PC-3 (cell line): Measurements from ENCODE around the gene POP5. TPM values are rescaled to one million over a fixed set of nuclear protein-coding genes. Genes with fewer than 3 reads are reported as not detected.

ENCODE experiments used
- ATAC-seq: fragments of 200-7000 bp; cut with Tn5 transposase; 2 replicates; pipeline ENCODE4 v1.9.1; 2020; ENCODE audit warnings: mild to moderate bottlenecking, moderate library complexity
- BruUV-seq: library from RNA; stranded (reverse); fragments of 400-500 nt; replicated peaks from 2 replicates; lab custom pipeline; 2021; lab: Mats Ljungman, UMichigan
- CTCF ChIA-PET: fragments of 300-600 bp; sonication (Branson Sonifier 250); formaldehyde crosslinking; loops from one replicate; lab custom pipeline; 2022; ENCODE audit warnings: antibody characterized with exemption; lab: Charles Lee
- POLR2A ChIA-PET: fragments of 300-600 bp; sonication (Branson Sonifier 250); formaldehyde crosslinking; loops from one replicate; lab custom pipeline; 2022; ENCODE audit warnings: antibody characterized with exemption; ENCODE audit not compliant: unreplicated experiment; lab: Charles Lee
- DNase-seq: peaks from one replicate; pipeline ENCODE4 v3.0.0-alpha.2; 2015
- H2AFZ ChIP-seq: fragments of 300-600 bp; sonication (generic); 2 replicates; pipeline ENCODE4 v1.6.0; 2016; ENCODE audit warnings: antibody characterized with exemption, low read length
- H3F3A ChIP-seq: fragments of 300-600 bp; sonication (generic); one replicate; pipeline ENCODE4 v1.6.0; 2017; ENCODE audit warnings: antibody characterized with exemption, low read length, control low read depth, mild to moderate bottlenecking; ENCODE audit not compliant: unreplicated experiment
- H3K27ac ChIP-seq: fragments of 300-600 bp; sonication (generic); 2 replicates; pipeline ENCODE4 v1.5.1; 2016; ENCODE audit warnings: mild to moderate bottlenecking, low read length
- H3K27me3 ChIP-seq: fragments of 300-600 bp; sonication (generic); 2 replicates; pipeline ENCODE4 v1.6.1; 2016; ENCODE audit warnings: low read length, mixed read lengths
- H3K36me3 ChIP-seq: fragments of 300-600 bp; sonication (generic); 2 replicates; pipeline ENCODE4 v1.6.1; 2016; ENCODE audit warnings: low read depth, mixed run types, low read length, mixed read lengths
- H3K4me1 ChIP-seq: fragments of 300-600 bp; sonication (generic); 2 replicates; pipeline ENCODE4 v1.5.1; 2016; ENCODE audit warnings: low read length; ENCODE audit not compliant: insufficient read depth
- H3K4me2 ChIP-seq: fragments of 300-600 bp; sonication (generic); 2 replicates; pipeline ENCODE4 v1.6.0; 2016; ENCODE audit warnings: low read length
- H3K4me3 ChIP-seq: fragments of 300-600 bp; sonication (generic); 2 replicates; pipeline ENCODE4 v1.5.1; 2016; ENCODE audit warnings: mild to moderate bottlenecking, low read length, mixed read lengths
- H3K79me2 ChIP-seq: fragments of 300-600 bp; sonication (generic); 2 replicates; pipeline ENCODE4 v1.6.1; 2017; ENCODE audit warnings: low read length, mixed read lengths
- H3K9ac ChIP-seq: fragments of 300-600 bp; sonication (generic); 2 replicates; pipeline ENCODE4 v1.6.0; 2016; ENCODE audit warnings: mild to moderate bottlenecking, low read length
- H3K9me2 ChIP-seq: fragments of 300-600 bp; sonication (generic); replicated peaks from 2 replicates; pipeline ENCODE4 v1.6.1; 2016; ENCODE audit warnings: mixed run types, low read length, mixed read lengths
- H3K9me3 ChIP-seq: fragments of 300-600 bp; sonication (generic); 2 replicates; pipeline ENCODE4 v1.6.1; 2016; ENCODE audit warnings: low read length, mixed read lengths
- H4K20me1 ChIP-seq: fragments of 300-600 bp; sonication (generic); 2 replicates; pipeline ENCODE4 v1.6.1; 2016; ENCODE audit warnings: low read length, mixed read lengths
- CTCF ChIP-seq: fragments of 300-600 bp; sonication (generic); conservative IDR thresholded peaks from 2 replicates; pipeline ENCODE4 v1.5.1; 2017; ENCODE audit warnings: antibody characterized with exemption, low read depth, mild to moderate bottlenecking, low read length
- EZH2 ChIP-seq: fragments of 300-600 bp; sonication (generic); IDR thresholded peaks from one replicate; pipeline ENCODE4 v1.6.1; 2017; ENCODE audit warnings: antibody characterized with exemption, mild to moderate bottlenecking, low read length; ENCODE audit not compliant: unreplicated experiment
- EZH2phosphoT487 ChIP-seq: fragments of 300-600 bp; sonication (generic); IDR thresholded peaks from 2 replicates; pipeline ENCODE4 v1.6.1; 2018; ENCODE audit warnings: mild to moderate bottlenecking, antibody characterized with exemption, low read length, borderline replicate concordance
- intact Hi-C: fragments of 100-400 bp; cut with micrococcal nuclease; formaldehyde crosslinking; loops from 2 replicates; pipeline ENCODE4 v1.9.0; 2023
- total RNA-seq: library from RNA; depleted of rRNA; stranded (reverse); fragments of >200 nt; gene quantifications from 2 replicates; pipeline ENCODE4 v1.2.3, GENCODE V29; 2014

Gene POP5
- total RNA-seq, 1 experiment from 2014 or later, result 89.8 TPM

GRCh38 chr12:120588948-120589930, 8.0 kb upstream of the POP5 start:
- H3K9ac ChIP-seq, result no peak overlapping the region
- H2AFZ ChIP-seq, result no peak overlapping the region
- H3K4me1 ChIP-seq, result 0 out of 2 replicates have a peak, but pooled peaks cover under 1% of the 10 kb centered on the region
- no peaks in the 10 kb centered on the region for H3K9me3 ChIP-seq
- no peaks in the 10 kb centered on the region for H3K27me3 ChIP-seq
- intact Hi-C loops, result loop anchor here (10.0 kb wide), 1 partner anchor 526 kb away; no protein-coding TSS in a partner anchor
- no TSS peak for BruUV-seq
- H3F3A ChIP-seq, result no peaks in the 10 kb centered on the region
- H3K4me3 ChIP-seq, result no peak overlapping the region
- no peaks in the 10 kb centered on the region for H4K20me1 ChIP-seq
- no peak overlapping the region for H3K4me2 ChIP-seq
- CTCF ChIA-PET, result interaction anchor here (0.7 to 0.8 kb wide), 2 partner anchors 59 to 60 kb away, joined by 3 read pairs; no protein-coding TSS in a partner anchor
- ATAC-seq (no peak), DNase-seq (no peak)
- POLR2A ChIA-PET, result no interaction called here
- H3K27ac ChIP-seq, result no peak overlapping the region
- no peaks in the 10 kb centered on the region for H3K36me3 ChIP-seq
- H3K79me2 ChIP-seq, result no peaks in the 10 kb centered on the region
- TF ChIP-seq EZH2phosphoT487, result no peak
- no peak for TF ChIP-seq CTCF
- TF ChIP-seq EZH2, result no peak
- H3K9me2 ChIP-seq, result no peaks in the 10 kb centered on the region

GRCh38 chr12:120588371-120588770, 7.2 kb upstream of the POP5 start:
- DNase-seq (no peak), ATAC-seq (no peak)
- no peaks in the 10 kb centered on the region for H3K9me2 ChIP-seq
- CTCF ChIA-PET, result interaction anchor here (0.8 kb wide), 1 partner anchor 61 kb away, joined by 3 read pairs; no protein-coding TSS in a partner anchor
- no peak overlapping the region for H3K4me2 ChIP-seq
- peaks cover 9% of the 10 kb centered on the region for H3K4me1 ChIP-seq
- H3K9ac ChIP-seq, result no peak overlapping the region
- POLR2A ChIA-PET, result no interaction called here
- no peaks in the 10 kb centered on the region for H4K20me1 ChIP-seq
- no peaks in the 10 kb centered on the region for H3K79me2 ChIP-seq
- no peaks in the 10 kb centered on the region for H3K9me3 ChIP-seq
- no peak overlapping the region for H2AFZ ChIP-seq
- BruUV-seq, result no TSS peak
- no peak overlapping the region for H3K27ac ChIP-seq
- H3K27me3 ChIP-seq, result no peaks in the 10 kb centered on the region
- TF ChIP-seq EZH2 (no peak), EZH2phosphoT487 (no peak), CTCF (no peak)
- no peaks in the 10 kb centered on the region for H3K36me3 ChIP-seq
- intact Hi-C loops, result loop anchor here (10.0 kb wide), 1 partner anchor 526 kb away; no protein-coding TSS in a partner anchor
- no peaks in the 10 kb centered on the region for H3F3A ChIP-seq
- no peak overlapping the region for H3K4me3 ChIP-seq
